ENCODE results near the gene ERCC1.

Gene ERCC1

GRCh38 chr19:45358213-45358792 lies 65.4 kb downstream of the ERCC1 start:
- DNase-seq = no peak

DNA sequence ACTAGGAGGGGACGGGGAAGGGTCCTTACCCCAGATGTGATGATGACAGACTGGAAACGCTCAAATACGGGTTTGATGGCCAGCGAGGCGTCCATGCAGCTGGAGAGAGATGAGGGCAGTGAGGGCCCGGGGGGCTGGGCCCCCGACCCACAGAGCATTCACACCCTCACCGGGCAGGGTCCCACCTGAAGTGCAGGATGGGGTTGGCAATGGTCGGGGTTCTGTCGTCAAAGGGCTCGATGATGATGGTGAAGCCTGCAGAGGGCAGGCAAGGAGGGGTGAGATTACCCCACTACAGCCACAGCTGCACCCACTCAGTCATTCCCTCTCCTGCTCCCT lies 66.3 kb downstream of the ERCC1 start:
- DNase-seq = no peak

All from stimulated activated CD4-positive, alpha-beta T cell treated with anti-CD3 and anti-CD28 coated beads, Interleukin-1b, Interleukin-23, amount 100 ng/mL, for 48 hours (primary cell).